K562 (cell line): Measurements from ENCODE around the gene USP4. TPM values are rescaled to one million over a fixed set of nuclear protein-coding genes. Genes with fewer than 3 reads are reported as not detected.

Source experiments
- ATF3 ChIP-seq, 2 experiments: fragments of 450-650 bp in 1 of 2; sonication (generic) in 1 of 2; formaldehyde crosslinking in 1 of 2; IDR thresholded peaks in 1 of 2; conservative IDR thresholded peaks in 1 of 2; 2 replicates each; pipeline versions ENCODE4 v1.6.1 to v1.8.1; 2016 to 2023; ENCODE audit warnings: mild to moderate bottlenecking in 2 of 2, moderate library complexity in 2 of 2, inconsistent platforms in 1 of 2, missing genetic modification reagents in 1 of 2
- CCNT2 ChIP-seq: IDR thresholded peaks from 2 replicates; pipeline ENCODE4 v1.6.1; 2011; ENCODE audit warnings: borderline replicate concordance, low read depth, mild to moderate bottlenecking, moderate library complexity, mixed read lengths, low read length; ENCODE audit not compliant: insufficient read length; ENCODE audit errors: extremely low read depth
- E2F5 ChIP-seq: sonication (generic); formaldehyde crosslinking; IDR thresholded peaks from 2 replicates; pipeline ENCODE4 v1.8.0; 2022; ENCODE audit warnings: mild to moderate bottlenecking, missing genetic modification reagents
- MTA3 ChIP-seq: fragments of 450-650 bp; formaldehyde crosslinking; IDR thresholded peaks from 2 replicates; pipeline ENCODE4 v1.6.1; 2017; ENCODE audit warnings: mild to moderate bottlenecking, borderline replicate concordance
- RNF219 ChIP-seq: fragments of 250-450 bp; sonication (Bioruptor Pico); IDR thresholded peaks from 2 replicates; pipeline ENCODE4 v1.5.0; 2022; ENCODE audit warnings: mild to moderate bottlenecking
- ZMIZ1 ChIP-seq, 2 experiments: fragments of 150-350 bp in 1 of 2; IDR thresholded peaks; 2 replicates each; pipeline ENCODE4 v1.6.1; 2012 to 2016; ENCODE audit warnings: low read depth in 2 of 2, low read length in 2 of 2, mild to moderate bottlenecking in 1 of 2, moderate library complexity in 1 of 2
- polyA plus RNA-seq, 8 experiments: library from polyadenylated mRNA; depleted of rRNA in 4 of 8; stranded (reverse) in 5 of 8; unstranded in 3 of 8; fragments of >200 nt; fragmentation: Nextera tagmentation in 2 of 8; fragmentation: Illumina TruSeq in 1 of 8; extraction: Ambion mirVana in 2 of 8; extraction: Trizol in 1 of 8; gene quantifications; 2 replicates each; pipeline versions ENCODE4 v1.2.1 to v1.2.3, GENCODE V29; 2011 to 2014; ENCODE audit warnings: inconsistent platforms in 1 of 8, missing spikeins in 1 of 8
- total RNA-seq, 7 experiments: library from RNA; depleted of rRNA in 6 of 7; stranded (reverse); fragments of >200 nt in 6 of 7; fragmentation: Illumina TruSeq in 2 of 7; extraction: Trizol in 2 of 7; gene quantifications; 2 replicates each; pipeline versions ENCODE4 v1.2.1 to v1.2.3, GENCODE V29; 2011 to 2021; ENCODE audit warnings: low replicate concordance in 1 of 7

The USP4 gene
- total and polyA plus RNA-seq, 9 of the 15 experiments (the other 6 are each of a cell fraction or from before 2014, with no cell fraction given): 11.8 to 40.4 (median 22.9) TPM

- no peak for TF ChIP-seq ZMIZ1 (IDR thresholded peaks at IDR 0.05; ENCODE audit: low read depth in 2 of 2, low read length in 2 of 2)
- no peak for TF ChIP-seq CCNT2
- TF ChIP-seq MTA3: no peak
- no peak for TF ChIP-seq ATF3 (IDR thresholded peaks at IDR 0.05)
- TF ChIP-seq ATF3 (CRISPR knock-in tag; conservative IDR thresholded peaks at IDR 0.05): no peak
- TF ChIP-seq RNF219 (CRISPR knock-in tag): no peak
- no peak for TF ChIP-seq E2F5 (CRISPR knock-in tag)
Measured at GRCh38 chr3:49296781-49297411, 43.0 kb downstream of the USP4 start (continued).
